ENCODE data around the gene EMC6.

EMC6 gene

DNA sequence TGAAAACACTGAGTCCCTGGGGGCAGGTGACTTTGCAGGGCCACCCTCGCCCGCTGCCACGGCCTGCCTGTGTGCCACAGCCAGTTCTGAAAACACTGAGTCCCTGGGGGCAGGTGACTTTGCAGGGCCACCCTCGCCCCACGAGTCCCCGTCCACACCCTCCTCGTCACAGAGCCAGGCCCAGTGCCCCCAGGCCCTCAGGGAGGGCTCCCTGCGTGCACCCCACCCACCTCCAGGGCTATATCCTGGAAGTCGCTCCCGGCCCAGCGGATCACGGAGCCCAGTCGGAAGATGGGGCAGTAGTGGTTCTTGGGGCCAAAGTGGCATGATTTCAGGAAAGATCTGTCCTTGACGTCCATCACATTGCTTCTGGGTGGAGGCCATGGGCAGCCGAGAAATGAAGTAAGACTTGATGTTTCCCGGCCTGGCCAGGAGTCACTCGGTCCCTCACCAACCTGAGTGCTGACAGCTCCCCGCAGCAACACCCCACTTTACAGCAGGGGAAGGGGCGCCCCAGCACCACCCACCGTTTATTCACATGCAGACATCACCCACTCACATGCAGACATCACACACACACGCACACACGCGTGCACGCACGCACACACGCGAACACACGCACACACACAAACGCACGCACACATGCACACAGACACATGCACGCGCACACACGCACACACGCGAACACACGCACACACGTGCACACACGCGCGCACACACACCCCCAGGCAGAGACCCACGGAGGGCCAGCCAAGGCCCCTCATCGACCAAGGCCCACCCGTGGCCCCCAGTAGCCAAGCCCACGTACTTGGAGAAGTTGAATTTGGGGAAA lies 20.9 kb downstream of the EMC6 start:
- H3K4me3 ChIP-seq, result no peak overlapping the region
- H3K27ac ChIP-seq, result peak overlapping the region; percentile 90; the same call in 1 of the 2 replicates
- H3K27me3 ChIP-seq, result no peaks in the 10 kb centered on the region
- peaks cover 21% of the 10 kb centered on the region; the same call in 1 of the 2 replicates for H3K36me3 ChIP-seq
- H3K4me1 ChIP-seq, result peaks cover 73% of the 10 kb centered on the region
- peak overlapping the region; percentile 94 for H3K4me2 ChIP-seq
- H4K20me1 ChIP-seq, result peaks cover 20% of the 10 kb centered on the region
- H3K9ac ChIP-seq, result no peak overlapping the region
- no peak for TF ChIP-seq Cebpa-rat (IDR thresholded peaks at IDR 0.05)
- H3K9me3 ChIP-seq, result no peaks in the 10 kb centered on the region

DNA sequence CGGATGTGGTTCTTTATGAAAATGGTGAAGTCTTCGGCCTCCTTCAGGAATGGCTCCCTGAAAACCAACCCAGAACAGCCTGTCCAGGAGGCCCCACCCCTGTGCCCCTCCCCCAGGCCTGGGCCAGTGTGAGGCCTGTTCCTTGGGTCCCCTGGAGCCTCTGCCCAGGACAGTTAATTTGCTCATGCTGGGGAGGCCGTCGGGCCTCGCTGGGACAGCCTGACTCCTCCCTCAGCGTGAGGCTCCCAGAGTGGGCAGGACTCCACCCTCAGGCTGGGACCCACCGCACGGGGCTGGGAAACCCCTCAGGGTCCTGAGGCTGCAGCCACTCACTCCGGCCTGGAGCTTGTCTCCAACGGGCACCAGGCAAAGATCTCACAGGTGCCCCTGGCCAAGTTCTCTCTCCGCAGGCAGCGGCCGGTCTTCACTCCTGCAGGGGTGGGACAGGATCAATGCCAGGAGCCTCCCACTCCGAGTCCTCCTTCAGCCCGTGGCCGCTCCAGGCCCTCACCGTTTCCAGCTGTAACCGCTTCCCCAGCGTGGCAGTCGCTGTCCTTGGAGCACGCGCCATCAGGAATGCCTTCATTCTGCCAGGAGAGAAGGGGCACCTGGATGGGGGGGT lies 21.6 kb downstream of the EMC6 start:
- Histone ChIP-seq H3K4me1 (peaks cover 73% of the 10 kb centered on the region), H3K36me3 (peaks cover 21% of the 10 kb centered on the region; the same call in 1 of the 2 replicates), H3K27ac (peak overlapping the region; percentile 22; the same call in 1 of the 2 replicates), H3K4me2 (peak overlapping the region; percentile 94), H3K9me3 (no peaks in the 10 kb centered on the region), H3K9ac (no peak overlapping the region), H3K4me3 (no peak overlapping the region), H3K27me3 (0 out of 2 replicates have a peak, but pooled peaks cover 6% of the 10 kb centered on the region), H4K20me1 (peaks cover 25% of the 10 kb centered on the region)
- no peak for TF ChIP-seq Cebpa-rat (IDR thresholded peaks at IDR 0.05)

- Histone ChIP-seq H3K4me2 (peak overlapping the region; percentile 94; the same call in 1 of the 2 replicates), H3K27ac (no peak overlapping the region), H4K20me1 (peaks cover 25% of the 10 kb centered on the region), H3K9ac (no peak overlapping the region), H3K4me3 (no peak overlapping the region), H3K4me1 (peaks cover 81% of the 10 kb centered on the region), H3K36me3 (peaks cover 21% of the 10 kb centered on the region; the same call in 1 of the 2 replicates), H3K9me3 (no peaks in the 10 kb centered on the region), H3K27me3 (0 out of 2 replicates have a peak, but pooled peaks cover 6% of the 10 kb centered on the region)
- no peak for TF ChIP-seq Cebpa-rat (IDR thresholded peaks at IDR 0.05)
Observed at GRCh38 chr17:3691617-3692067, 23.0 kb downstream of the EMC6 start.

GRCh38 chr17:3692346-3692745 lies 23.7 kb downstream of the EMC6 start:
- peak overlapping the region; percentile 96 for H3K4me2 ChIP-seq
- H3K4me1 ChIP-seq, result peaks cover 83% of the 10 kb centered on the region

GRCh38 chr17:3693141-3693540 lies 24.5 kb downstream of the EMC6 start:
- Histone ChIP-seq H3K27ac (no peak overlapping the region), H4K20me1 (peaks cover 25% of the 10 kb centered on the region), H3K9ac (no peak overlapping the region), H3K27me3 (0 out of 2 replicates have a peak, but pooled peaks cover 6% of the 10 kb centered on the region), H3K4me1 (peaks cover 80% of the 10 kb centered on the region), H3K36me3 (peaks cover 21% of the 10 kb centered on the region; the same call in 1 of the 2 replicates), H3K9me3 (peaks cover 6% of the 10 kb centered on the region), H3K4me2 (peak overlapping the region; percentile 96), H3K4me3 (no peak overlapping the region)
- no peak for TF ChIP-seq Cebpa-rat (IDR thresholded peaks at IDR 0.05)

More at GRCh38 chr17:3692346-3692745, 23.7 kb downstream of the EMC6 start:
- H3K27me3 ChIP-seq, result 0 out of 2 replicates have a peak, but pooled peaks cover 6% of the 10 kb centered on the region
- H3K9me3 ChIP-seq, result no peaks in the 10 kb centered on the region
- no peak overlapping the region for H3K9ac ChIP-seq
- TF ChIP-seq Cebpa-rat (IDR thresholded peaks at IDR 0.05), result no peak
- H3K36me3 ChIP-seq, result peaks cover 21% of the 10 kb centered on the region; the same call in 1 of the 2 replicates
- H3K4me3 ChIP-seq, result no peak overlapping the region
- no peak overlapping the region for H3K27ac ChIP-seq
- H4K20me1 ChIP-seq, result peaks cover 25% of the 10 kb centered on the region

DNA sequence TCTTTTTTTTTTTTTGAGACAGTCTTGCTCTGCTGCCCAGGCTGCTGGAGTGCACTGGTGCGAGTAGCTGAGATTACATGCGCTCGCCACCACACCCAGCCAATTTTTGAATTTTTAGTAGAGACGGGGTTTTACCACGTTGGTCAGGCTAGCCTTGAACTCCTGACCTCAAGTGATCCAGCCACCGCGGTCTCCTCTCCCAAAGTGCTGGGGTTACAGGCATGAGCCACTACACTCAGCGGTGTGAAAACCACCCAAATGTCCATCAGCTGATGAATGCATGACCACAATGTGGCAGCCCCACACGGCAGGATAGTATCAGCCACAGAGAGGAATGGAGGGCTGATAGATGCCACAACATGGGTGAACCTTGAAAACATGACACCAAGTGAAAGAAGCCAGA lies 25.2 kb downstream of the EMC6 start:
- Histone ChIP-seq H3K36me3 (peaks cover 21% of the 10 kb centered on the region; the same call in 1 of the 2 replicates), H3K27ac (no peak overlapping the region), H3K4me2 (peak overlapping the region; percentile 96), H3K4me1 (peaks cover 73% of the 10 kb centered on the region), H3K9me3 (peaks cover 11% of the 10 kb centered on the region), H3K9ac (no peak overlapping the region), H4K20me1 (peaks cover 25% of the 10 kb centered on the region), H3K4me3 (no peak overlapping the region), H3K27me3 (0 out of 2 replicates have a peak, but pooled peaks cover 6% of the 10 kb centered on the region)
- TF ChIP-seq Cebpa-rat (IDR thresholded peaks at IDR 0.05), result no peak

GRCh38 chr17:3695129-3695722 lies 26.6 kb downstream of the EMC6 start:
- Histone ChIP-seq H4K20me1 (peaks cover 25% of the 10 kb centered on the region), H3K4me1 (peaks cover 66% of the 10 kb centered on the region), H3K9ac (peak overlapping the region; percentile 81), H3K4me2 (peak overlapping the region; percentile 96), H3K4me3 (peak overlapping the region; percentile 77), H3K9me3 (peaks cover 11% of the 10 kb centered on the region), H3K27me3 (0 out of 2 replicates have a peak, but pooled peaks cover 6% of the 10 kb centered on the region), H3K27ac (peak overlapping the region; percentile 80), H3K36me3 (peaks cover 12% of the 10 kb centered on the region; the same call in 1 of the 2 replicates)
- TF ChIP-seq Cebpa-rat (IDR thresholded peaks at IDR 0.05), result no peak

GRCh38 chr17:3695723-3696411 lies 27.3 kb downstream of the EMC6 start, which contains the start of gene P2RX5:
P2RX5 (minus strand) TSS chr17:3696155; CDS start chr17:3696005, 150 bp downstream.
- TF ChIP-seq Cebpa-rat (IDR thresholded peaks at IDR 0.05), result no peak

GRCh38 chr17:3697103-3697476 lies 28.5 kb downstream of the EMC6 start:
- TF ChIP-seq Cebpa-rat (IDR thresholded peaks at IDR 0.05), result no peak
- H3K4me1 ChIP-seq, result peaks cover 49% of the 10 kb centered on the region
- H3K4me3 ChIP-seq, result no peak overlapping the region
- 0 out of 2 replicates have a peak, but pooled peaks cover 6% of the 10 kb centered on the region for H3K27me3 ChIP-seq
- no peak overlapping the region for H3K9ac ChIP-seq
- peaks cover 19% of the 10 kb centered on the region for H4K20me1 ChIP-seq
- peaks cover 5% of the 10 kb centered on the region for H3K36me3 ChIP-seq
- H3K27ac ChIP-seq, result no peak overlapping the region
- H3K9me3 ChIP-seq, result peaks cover 16% of the 10 kb centered on the region
- H3K4me2 ChIP-seq, result no peak overlapping the region

More at GRCh38 chr17:3695723-3696411, 27.3 kb downstream of the EMC6 start, which contains the start of gene P2RX5:
- H3K36me3 ChIP-seq, result peaks cover 6% of the 10 kb centered on the region; the same call in 1 of the 2 replicates
- H3K4me2 ChIP-seq, result peak within 1 kb of the TSS; percentile 96
- H4K20me1 ChIP-seq, result peaks cover 25% of the 10 kb centered on the region
- H3K9me3 ChIP-seq, result peaks cover 11% of the 10 kb centered on the region
- peak within 1 kb of the TSS; percentile 77 for H3K4me3 ChIP-seq
- H3K27me3 ChIP-seq, result 0 out of 2 replicates have a peak, but pooled peaks cover 6% of the 10 kb centered on the region
- H3K9ac ChIP-seq, result peak within 1 kb of the TSS; percentile 81
- H3K4me1 ChIP-seq, result peaks cover 60% of the 10 kb centered on the region
- peak within 1 kb of the TSS; percentile 80 for H3K27ac ChIP-seq

Measured in BLaER1 (cell line).